ENCODE data around the gene GDF3. TPM values are rescaled to one million over a fixed set of nuclear protein-coding genes. Genes with fewer than 3 reads are reported as not detected.

The GDF3 gene
- total and polyA plus RNA-seq, 2 donors (not counting 1 experiment from before 2014, with no cell fraction given): not detected

GRCh38 chr12:7719946-7720730 lies 24.6 kb upstream of the GDF3 start:
- 50% methylated on average over 2 of the region's 15 CpGs for WGBS (ENCODE audit: insufficient coverage)
- Histone ChIP-seq H3K27ac (ENCODE audit: low read length in 2 of 2) (no peak overlapping the region), H3K27me3 (replicated peaks in 1 of 4; ENCODE audit: control extremely low read depth in 1 of 4, control insufficient read depth in 3 of 4, insufficient read depth in 4 of 4, low read length in 3 of 4) (no peaks in the 10 kb centered on the region), H2AFZ (ENCODE audit: insufficient read depth, low read depth, low read length, poor library complexity, severe bottlenecking) (no peak overlapping the region), H3K4me2 (replicated peaks; ENCODE audit: low read depth, low read length, poor library complexity, severe bottlenecking) (no peak overlapping the region), H3K9ac (ENCODE audit: low read length) (no peak overlapping the region), H3K4me3 (ENCODE audit: control extremely low read depth in 1 of 5, extremely low read depth in 1 of 5, insufficient read depth in 1 of 5, low read depth in 2 of 5, low read length in 4 of 5) (no peak overlapping the region), H3K79me2 (ENCODE audit: control insufficient read depth, insufficient read depth, low read length) (no peaks in the 10 kb centered on the region), H3K9me3 (ENCODE audit: control extremely low read depth in 1 of 3, control insufficient read depth in 2 of 3, insufficient read depth in 1 of 3, low read length in 2 of 3) (peaks cover 0 to 1% (median 0%) of the 10 kb centered on the region in 3 donors), H3K4me1 (ENCODE audit: control insufficient read depth in 2 of 2, insufficient read depth in 2 of 2, low read length in 2 of 2) (no peaks in the 10 kb centered on the region), H3K36me3 (replicated peaks in 1 of 2; ENCODE audit: control extremely low read depth in 1 of 2, control insufficient read depth in 1 of 2, extremely low read depth in 1 of 2, insufficient read depth in 2 of 2, low read length in 1 of 2) (no peaks in the 10 kb centered on the region), H4K20me1 (ENCODE audit: control insufficient read depth, insufficient read depth, low read length, poor library complexity, severe bottlenecking) (no peaks in the 10 kb centered on the region)
- intact Hi-C loops (cut with micrococcal nuclease): no loop called here
- Mint-ChIP-seq H3K27me3 (peaks cover 6% of the 10 kb centered on the region), H3K27ac (no peak overlapping the region), H3K4me1 (no peaks in the 10 kb centered on the region), H3K9me3 (ENCODE audit: insufficient read depth) (no peaks in the 10 kb centered on the region), H3K4me3 (no peak overlapping the region)
- DNase-seq (no peak), ATAC-seq (ENCODE audit: low read depth) (no peak)
- TF ChIP-seq CTCF (IDR thresholded peaks at IDR 0.05) (no peak), EZH2 (IDR thresholded peaks at IDR 0.05; ENCODE audit: borderline replicate concordance, insufficient read depth, low read depth, low read length, poor library complexity, severe bottlenecking) (no peak)
- ChIA-PET POLR2A (no interaction called here), CTCF (no interaction called here)

GRCh38 chr12:7716381-7716780 lies 20.8 kb upstream of the GDF3 start:
- Histone ChIP-seq H3K4me3 (ENCODE audit: control extremely low read depth in 1 of 5, extremely low read depth in 1 of 5, insufficient read depth in 1 of 5, low read depth in 2 of 5, low read length in 4 of 5) (no peak overlapping the region), H3K4me1 (ENCODE audit: control insufficient read depth in 2 of 2, insufficient read depth in 2 of 2, low read length in 2 of 2) (no peaks in the 10 kb centered on the region), H4K20me1 (ENCODE audit: control insufficient read depth, insufficient read depth, low read length, poor library complexity, severe bottlenecking) (no peaks in the 10 kb centered on the region), H2AFZ (ENCODE audit: insufficient read depth, low read depth, low read length, poor library complexity, severe bottlenecking) (no peak overlapping the region), H3K79me2 (ENCODE audit: control insufficient read depth, insufficient read depth, low read length) (no peaks in the 10 kb centered on the region), H3K9ac (ENCODE audit: low read length) (no peak overlapping the region), H3K36me3 (replicated peaks in 1 of 2; ENCODE audit: control extremely low read depth in 1 of 2, control insufficient read depth in 1 of 2, extremely low read depth in 1 of 2, insufficient read depth in 2 of 2, low read length in 1 of 2) (no peaks in the 10 kb centered on the region), H3K4me2 (replicated peaks; ENCODE audit: low read depth, low read length, poor library complexity, severe bottlenecking) (no peak overlapping the region), H3K9me3 (ENCODE audit: control extremely low read depth in 1 of 3, control insufficient read depth in 2 of 3, insufficient read depth in 1 of 3, low read length in 2 of 3) (no peaks in the 10 kb centered on the region), H3K27ac (ENCODE audit: low read length in 2 of 2) (no peak overlapping the region), H3K27me3 (replicated peaks in 1 of 4; ENCODE audit: control extremely low read depth in 1 of 4, control insufficient read depth in 3 of 4, insufficient read depth in 4 of 4, low read length in 3 of 4) (no peaks in the 10 kb centered on the region)
- Mint-ChIP-seq H3K27ac (no peak overlapping the region), H3K27me3 (peaks cover 5% of the 10 kb centered on the region), H3K9me3 (ENCODE audit: insufficient read depth) (no peaks in the 10 kb centered on the region), H3K4me1 (no peaks in the 10 kb centered on the region), H3K4me3 (no peak overlapping the region)
- 20% methylated on average over 1 of the region's 5 CpGs for WGBS (ENCODE audit: insufficient coverage)
- intact Hi-C loops (cut with micrococcal nuclease): no loop called here
- no peak for TF ChIP-seq EZH2 (IDR thresholded peaks at IDR 0.05; ENCODE audit: borderline replicate concordance, insufficient read depth, low read depth, low read length, poor library complexity, severe bottlenecking)
- ATAC-seq (ENCODE audit: low read depth): no peak
- POLR2A ChIA-PET: no interaction called here
- DNase-seq: peak; percentile 14
- CTCF ChIA-PET: interaction anchor here (0.6 to 1.8 kb wide), 2 partner anchors 90 to 154 kb away, joined by 3 to 11 read pairs; no protein-coding TSS in a partner anchor
